ENCODE results near the gene TTC7B.

TTC7B gene

DNA sequence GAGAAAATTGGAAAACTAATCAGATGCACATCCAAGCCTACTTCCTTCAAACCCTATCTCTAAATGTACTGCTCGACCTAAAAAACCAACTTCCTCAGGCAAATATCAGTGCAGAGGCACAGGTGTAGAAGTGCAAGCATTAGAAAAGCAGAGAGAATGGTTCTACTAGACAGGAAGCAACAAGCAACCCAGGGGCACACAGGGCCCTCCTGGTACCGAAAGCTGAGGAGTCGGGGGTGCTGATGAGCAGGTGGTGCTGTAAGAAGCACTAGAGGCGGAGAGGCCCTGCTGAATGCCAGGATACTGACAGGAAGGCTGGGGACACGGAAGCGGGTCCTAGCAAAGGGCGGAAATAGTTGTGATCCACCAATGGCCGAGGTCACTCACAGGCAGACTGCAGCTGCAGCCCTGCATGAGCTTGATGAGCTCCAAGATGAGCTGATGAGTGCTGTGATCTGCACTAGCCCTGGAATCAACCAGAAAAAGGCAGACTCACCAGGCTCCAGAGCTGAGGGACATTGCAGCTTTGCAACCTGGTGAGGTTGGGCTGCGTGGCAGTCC, 85.9 kb downstream of the TTC7B start:
- TF ChIP-seq, protein P1, sequence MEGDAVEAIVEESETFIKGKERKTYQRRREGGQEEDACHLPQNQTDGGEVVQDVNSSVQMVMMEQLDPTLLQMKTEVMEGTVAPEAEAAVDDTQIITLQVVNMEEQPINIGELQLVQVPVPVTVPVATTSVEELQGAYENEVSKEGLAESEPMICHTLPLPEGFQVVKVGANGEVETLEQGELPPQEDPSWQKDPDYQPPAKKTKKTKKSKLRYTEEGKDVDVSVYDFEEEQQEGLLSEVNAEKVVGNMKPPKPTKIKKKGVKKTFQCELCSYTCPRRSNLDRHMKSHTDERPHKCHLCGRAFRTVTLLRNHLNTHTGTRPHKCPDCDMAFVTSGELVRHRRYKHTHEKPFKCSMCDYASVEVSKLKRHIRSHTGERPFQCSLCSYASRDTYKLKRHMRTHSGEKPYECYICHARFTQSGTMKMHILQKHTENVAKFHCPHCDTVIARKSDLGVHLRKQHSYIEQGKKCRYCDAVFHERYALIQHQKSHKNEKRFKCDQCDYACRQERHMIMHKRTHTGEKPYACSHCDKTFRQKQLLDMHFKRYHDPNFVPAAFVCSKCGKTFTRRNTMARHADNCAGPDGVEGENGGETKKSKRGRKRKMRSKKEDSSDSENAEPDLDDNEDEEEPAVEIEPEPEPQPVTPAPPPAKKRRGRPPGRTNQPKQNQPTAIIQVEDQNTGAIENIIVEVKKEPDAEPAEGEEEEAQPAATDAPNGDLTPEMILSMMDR (IDR thresholded peaks at IDR 0.05; ENCODE audit: low read length), result no peak
- TF ChIP-seq EZH2 (IDR thresholded peaks at IDR 0.05; ENCODE audit: borderline replicate concordance, low read length), result no peak
- Histone ChIP-seq H3K9me3 (ENCODE audit: low read length) (no peaks in the 10 kb centered on the region), H3K9ac (ENCODE audit: low read length) (no peak overlapping the region), H3K4me2 (ENCODE audit: low read length) (no peak overlapping the region), H3K79me2 (ENCODE audit: insufficient read depth, low read length) (no peaks in the 10 kb centered on the region), H3K27ac (ENCODE audit: low read depth, low read length, poor library complexity, severe bottlenecking) (no peak overlapping the region), H3K36me3 (ENCODE audit: insufficient read depth, low read length) (no peaks in the 10 kb centered on the region), H2AFZ (ENCODE audit: low read length) (no peak overlapping the region), H3K9me2 (ENCODE audit: low read depth, low read length) (no peaks in the 10 kb centered on the region), H3K27me3 (ENCODE audit: insufficient read depth, low read length) (no peaks in the 10 kb centered on the region), H4K20me1 (ENCODE audit: insufficient read depth, low read length) (no peaks in the 10 kb centered on the region), H3K4me1 (ENCODE audit: insufficient read depth, low read length, severe bottlenecking) (no peaks in the 10 kb centered on the region), H3F3A (ENCODE audit: insufficient read depth, low read length) (no peaks in the 10 kb centered on the region), H3K4me3 (ENCODE audit: low read depth, low read length, poor library complexity, severe bottlenecking) (no peak overlapping the region)

DNA sequence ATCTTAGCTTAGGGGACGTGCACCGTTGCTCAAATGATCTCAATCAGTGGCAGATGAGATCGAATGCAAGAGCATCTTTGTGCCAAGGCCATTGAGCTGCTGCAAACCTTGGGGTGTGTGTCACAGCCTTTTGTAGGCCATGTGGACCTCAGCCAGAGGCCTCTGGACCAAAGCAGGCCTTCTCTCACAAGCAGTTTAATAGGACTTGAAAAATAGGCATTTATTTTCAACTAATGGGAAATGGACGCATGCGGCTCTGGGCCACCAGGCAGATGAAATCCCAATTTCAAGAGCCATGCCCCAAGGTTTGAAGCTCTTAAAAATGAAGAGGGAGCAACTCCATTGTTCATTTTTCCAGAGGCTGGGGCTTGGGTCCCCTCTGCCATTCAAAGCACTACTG, 87.3 kb downstream of the TTC7B start:
- Histone ChIP-seq H3K27ac (ENCODE audit: low read depth, low read length, poor library complexity, severe bottlenecking) (no peak overlapping the region), H3K9ac (ENCODE audit: low read length) (no peak overlapping the region), H3K27me3 (ENCODE audit: insufficient read depth, low read length) (no peaks in the 10 kb centered on the region), H3K4me2 (ENCODE audit: low read length) (no peak overlapping the region), H3K4me1 (ENCODE audit: insufficient read depth, low read length, severe bottlenecking) (no peaks in the 10 kb centered on the region), H2AFZ (ENCODE audit: low read length) (no peak overlapping the region), H3K9me2 (ENCODE audit: low read depth, low read length) (no peaks in the 10 kb centered on the region), H3K9me3 (ENCODE audit: low read length) (no peaks in the 10 kb centered on the region), H4K20me1 (ENCODE audit: insufficient read depth, low read length) (no peaks in the 10 kb centered on the region), H3K4me3 (ENCODE audit: low read depth, low read length, poor library complexity, severe bottlenecking) (no peak overlapping the region), H3K36me3 (ENCODE audit: insufficient read depth, low read length) (no peaks in the 10 kb centered on the region), H3K79me2 (ENCODE audit: insufficient read depth, low read length) (no peaks in the 10 kb centered on the region), H3F3A (ENCODE audit: insufficient read depth, low read length) (no peaks in the 10 kb centered on the region)
- TF ChIP-seq, protein P1 (IDR thresholded peaks at IDR 0.05; ENCODE audit: low read length), result no peak
- no peak for TF ChIP-seq EZH2 (IDR thresholded peaks at IDR 0.05; ENCODE audit: borderline replicate concordance, low read length)

DNA sequence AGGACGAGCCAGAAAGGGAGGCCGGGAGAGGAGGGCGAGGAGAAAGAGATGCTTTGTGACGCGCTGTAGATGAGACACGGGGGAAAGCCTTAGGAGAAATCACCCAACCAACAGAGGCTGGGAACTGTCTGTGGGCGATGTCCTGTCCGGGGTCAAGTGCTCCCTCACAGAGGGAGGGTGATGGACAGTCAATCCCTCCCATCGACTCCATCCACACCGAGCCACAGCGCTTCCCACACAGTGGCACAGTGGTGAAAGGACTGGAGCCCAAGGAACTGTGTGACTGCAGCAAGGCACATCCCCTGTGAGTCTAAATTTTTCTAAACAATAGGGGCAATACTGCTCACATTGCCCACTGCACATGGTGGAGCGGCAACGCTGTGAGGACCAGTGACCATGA, 89.1 kb downstream of the TTC7B start:
- no peak overlapping the region for H3K9ac ChIP-seq (ENCODE audit: low read length)
- H3K4me3 ChIP-seq (ENCODE audit: low read depth, low read length, poor library complexity, severe bottlenecking), result no peak overlapping the region
- H3K27me3 ChIP-seq (ENCODE audit: insufficient read depth, low read length), result no peaks in the 10 kb centered on the region
- H3F3A ChIP-seq (ENCODE audit: insufficient read depth, low read length), result no peaks in the 10 kb centered on the region
- H3K9me2 ChIP-seq (ENCODE audit: low read depth, low read length), result no peaks in the 10 kb centered on the region
- no peaks in the 10 kb centered on the region for H3K36me3 ChIP-seq (ENCODE audit: insufficient read depth, low read length)
- no peaks in the 10 kb centered on the region for H3K9me3 ChIP-seq (ENCODE audit: low read length)
- no peaks in the 10 kb centered on the region for H3K4me1 ChIP-seq (ENCODE audit: insufficient read depth, low read length, severe bottlenecking)
- H4K20me1 ChIP-seq (ENCODE audit: insufficient read depth, low read length), result no peaks in the 10 kb centered on the region
- no peak overlapping the region for H3K27ac ChIP-seq (ENCODE audit: low read depth, low read length, poor library complexity, severe bottlenecking)
- H2AFZ ChIP-seq (ENCODE audit: low read length), result no peak overlapping the region
- no peaks in the 10 kb centered on the region for H3K79me2 ChIP-seq (ENCODE audit: insufficient read depth, low read length)
- TF ChIP-seq EZH2 (IDR thresholded peaks at IDR 0.05; ENCODE audit: borderline replicate concordance, low read length), result no peak
- TF ChIP-seq, protein P1 (IDR thresholded peaks at IDR 0.05; ENCODE audit: low read length), result no peak
- no peak overlapping the region for H3K4me2 ChIP-seq (ENCODE audit: low read length)
